ENCODE measurements around the gene KY.

- TF ChIP-seq EZH2phosphoT487 (IDR thresholded peaks at IDR 0.05; ENCODE audit: borderline replicate concordance, low read length): no peak
- TF ChIP-seq CTCF (IDR thresholded peaks at IDR 0.05; ENCODE audit: low read depth, low read length, poor library complexity, severe bottlenecking): no peak
Measured at GRCh38 chr3:134696155-134696554, 45.3 kb upstream of the KY start.

All from DOHH2 (cell line).